Right atrium auricular region (tissue), 2 donors: Measurements from ENCODE around the gene TMED3. TPM values are rescaled to one million over a fixed set of nuclear protein-coding genes. Genes with fewer than 3 reads are reported as not detected.
"Not testable (repeated sequence)": the region's sequence is repeated elsewhere in the genome, so short reads cannot be mapped to it uniquely, and the experiment has no call there.

ENCODE experiments used
- DNase-seq: peaks from one replicate; pipeline ENCODE4 v3.0.0-alpha.2; 2019; ENCODE audit warnings: low spot score
- H3K27ac ChIP-seq, 2 donors: fragments of 200-600 bp; sonication (generic); 1 replicate in 1 of 2; 2 replicates in 1 of 2; pipeline ENCODE4 v1.5.1; 2016 to 2019
- H3K27me3 ChIP-seq, 2 donors: fragments of 200-600 bp; sonication (generic); one replicate each; pipeline versions ENCODE4 v1.5.1 to v1.6.0; 2017 to 2019
- H3K36me3 ChIP-seq: fragments of 200-600 bp; sonication (generic); one replicate; pipeline ENCODE4 v1.5.1; 2016
- H3K4me1 ChIP-seq, 2 donors: fragments of 200-600 bp; sonication (generic); one replicate each; pipeline versions ENCODE4 v1.5.1 to v1.6.0; 2017 to 2019
- H3K4me3 ChIP-seq, 2 donors: fragments of 200-600 bp; sonication (generic); 1 replicate in 1 of 2; 2 replicates in 1 of 2; pipeline ENCODE4 v1.5.1; 2017 to 2019; ENCODE audit warnings: mild to moderate bottlenecking in 1 of 2, moderate library complexity in 1 of 2
- H3K9me3 ChIP-seq, 2 donors: fragments of 200-600 bp; sonication (generic); one replicate each; pipeline ENCODE4 v1.5.1; 2019
- total RNA-seq, 2 donors: library from RNA; depleted of rRNA; stranded (reverse); fragments of >200 nt; gene quantifications; one replicate each; pipeline ENCODE4 v1.1.0, GENCODE V29; 2016
- TF ChIP-seq, protein P1 (sequence below), 2 donors: fragments of 200-600 bp; sonication (generic); IDR thresholded peaks; one replicate each; pipeline ENCODE4 v1.5.1; 2019; ENCODE audit warnings: antibody characterized with exemption in 2 of 2

TMED3 gene
- total RNA-seq, 2 donors from 2014 or later, result 42.7 to 64.0 TPM

DNA sequence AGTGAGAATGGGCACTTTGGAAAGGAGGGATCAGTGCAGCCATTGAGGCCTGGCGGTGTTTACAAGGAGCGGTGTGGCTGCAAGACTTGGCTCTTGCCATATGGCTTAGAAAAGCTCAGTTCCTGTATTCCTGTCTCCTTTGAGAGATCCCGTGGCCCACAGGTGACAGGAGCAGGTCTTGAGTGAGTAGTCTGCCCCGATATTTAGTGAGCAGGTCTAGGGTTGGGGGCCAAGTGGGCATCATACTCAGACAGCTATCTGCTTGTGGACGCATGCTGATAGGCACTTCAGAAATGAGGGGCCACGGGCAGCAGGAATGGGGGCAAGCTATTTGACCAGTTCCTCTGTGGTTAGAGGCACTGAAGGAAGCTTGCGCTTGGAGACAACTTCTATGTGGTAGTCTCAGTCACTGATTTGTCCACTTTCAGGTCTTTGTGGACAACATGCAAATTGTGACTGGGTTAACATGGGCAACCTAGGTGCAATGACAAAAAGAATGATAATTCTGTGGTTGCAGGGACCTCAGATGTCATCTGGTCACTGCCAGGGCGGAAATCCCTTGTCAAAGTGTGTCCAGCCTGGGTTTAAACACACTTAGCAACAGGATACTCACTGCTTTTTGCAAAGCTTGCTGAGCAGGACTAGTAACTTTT is 1.1 kb downstream of the TMED3 start:
- H3K4me3 ChIP-seq, result peak overlapping the region; percentile 69 to 81
- H3K27me3 ChIP-seq, result no peaks in the 10 kb centered on the region
- no peaks in the 10 kb centered on the region for H3K9me3 ChIP-seq
- no peak overlapping the region for H3K27ac ChIP-seq
- DNase-seq, result no peak
- TF ChIP-seq, protein P1, sequence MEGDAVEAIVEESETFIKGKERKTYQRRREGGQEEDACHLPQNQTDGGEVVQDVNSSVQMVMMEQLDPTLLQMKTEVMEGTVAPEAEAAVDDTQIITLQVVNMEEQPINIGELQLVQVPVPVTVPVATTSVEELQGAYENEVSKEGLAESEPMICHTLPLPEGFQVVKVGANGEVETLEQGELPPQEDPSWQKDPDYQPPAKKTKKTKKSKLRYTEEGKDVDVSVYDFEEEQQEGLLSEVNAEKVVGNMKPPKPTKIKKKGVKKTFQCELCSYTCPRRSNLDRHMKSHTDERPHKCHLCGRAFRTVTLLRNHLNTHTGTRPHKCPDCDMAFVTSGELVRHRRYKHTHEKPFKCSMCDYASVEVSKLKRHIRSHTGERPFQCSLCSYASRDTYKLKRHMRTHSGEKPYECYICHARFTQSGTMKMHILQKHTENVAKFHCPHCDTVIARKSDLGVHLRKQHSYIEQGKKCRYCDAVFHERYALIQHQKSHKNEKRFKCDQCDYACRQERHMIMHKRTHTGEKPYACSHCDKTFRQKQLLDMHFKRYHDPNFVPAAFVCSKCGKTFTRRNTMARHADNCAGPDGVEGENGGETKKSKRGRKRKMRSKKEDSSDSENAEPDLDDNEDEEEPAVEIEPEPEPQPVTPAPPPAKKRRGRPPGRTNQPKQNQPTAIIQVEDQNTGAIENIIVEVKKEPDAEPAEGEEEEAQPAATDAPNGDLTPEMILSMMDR (IDR thresholded peaks at IDR 0.05), result no peak
- peaks cover 24% of the 10 kb centered on the region for H3K36me3 ChIP-seq
- H3K4me1 ChIP-seq, result peaks cover 0 to 22% of the 10 kb centered on the region in 2 donors

DNA sequence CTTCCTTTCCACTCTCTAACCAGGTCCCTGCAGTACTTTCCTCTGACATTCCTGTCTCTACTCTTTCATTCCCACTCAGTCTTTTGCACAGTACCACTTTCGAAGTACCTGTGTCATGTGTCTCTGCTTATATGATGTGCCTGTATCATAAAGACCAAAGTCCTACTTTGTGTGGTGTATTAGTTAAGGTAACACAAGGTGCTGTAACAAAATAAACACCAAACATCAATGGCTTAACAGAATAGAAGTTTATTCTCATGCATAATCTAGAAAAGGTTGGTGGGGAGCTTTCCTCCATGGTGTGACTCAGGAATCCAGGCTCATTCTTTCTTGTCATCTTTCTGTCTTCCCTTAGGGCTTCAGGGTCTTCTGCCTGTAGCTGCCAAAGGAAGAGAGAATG is 3.3 kb downstream of the TMED3 start:
- H3K27me3 ChIP-seq, result no peaks in the 10 kb centered on the region
- H3K27ac ChIP-seq, result no peak overlapping the region
- TF ChIP-seq, protein P1 (IDR thresholded peaks at IDR 0.05), result no peak
- no peaks in the 10 kb centered on the region for H3K9me3 ChIP-seq
- no peak overlapping the region for H3K4me3 ChIP-seq
- no peak for DNase-seq
- H3K36me3 ChIP-seq, result peaks cover 34% of the 10 kb centered on the region
- H3K4me1 ChIP-seq, result peaks cover 0 to 22% of the 10 kb centered on the region in 2 donors

DNA sequence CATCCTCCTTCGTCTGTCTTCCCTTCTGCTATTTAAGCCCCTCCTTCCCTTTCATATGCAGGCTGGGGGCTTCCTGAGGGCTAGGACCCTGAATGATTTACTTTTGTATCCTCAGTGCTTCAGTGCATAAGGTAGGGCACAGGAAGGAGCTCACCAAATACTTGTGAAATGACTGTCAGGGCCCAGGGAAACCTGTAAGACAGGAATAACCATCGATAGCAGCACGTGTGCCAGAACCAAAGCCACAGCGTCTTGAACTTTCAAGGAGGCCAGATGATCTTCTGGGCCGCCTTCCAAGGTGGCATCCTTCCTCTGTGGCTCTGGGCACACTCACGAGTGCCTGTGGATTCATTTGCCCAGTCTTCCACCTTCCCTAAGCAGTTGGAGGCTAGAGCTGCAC is 3.9 kb downstream of the TMED3 start:
- H3K4me1 ChIP-seq, result peaks cover 0 to 22% of the 10 kb centered on the region in 2 donors
- TF ChIP-seq, protein P1 (IDR thresholded peaks at IDR 0.05), result no peak
- no peaks in the 10 kb centered on the region for H3K9me3 ChIP-seq
- H3K36me3 ChIP-seq, result peaks cover 34% of the 10 kb centered on the region
- no peaks in the 10 kb centered on the region for H3K27me3 ChIP-seq
- no peak overlapping the region for H3K27ac ChIP-seq
- DNase-seq, result no peak
- H3K4me3 ChIP-seq, result no peak overlapping the region

DNA sequence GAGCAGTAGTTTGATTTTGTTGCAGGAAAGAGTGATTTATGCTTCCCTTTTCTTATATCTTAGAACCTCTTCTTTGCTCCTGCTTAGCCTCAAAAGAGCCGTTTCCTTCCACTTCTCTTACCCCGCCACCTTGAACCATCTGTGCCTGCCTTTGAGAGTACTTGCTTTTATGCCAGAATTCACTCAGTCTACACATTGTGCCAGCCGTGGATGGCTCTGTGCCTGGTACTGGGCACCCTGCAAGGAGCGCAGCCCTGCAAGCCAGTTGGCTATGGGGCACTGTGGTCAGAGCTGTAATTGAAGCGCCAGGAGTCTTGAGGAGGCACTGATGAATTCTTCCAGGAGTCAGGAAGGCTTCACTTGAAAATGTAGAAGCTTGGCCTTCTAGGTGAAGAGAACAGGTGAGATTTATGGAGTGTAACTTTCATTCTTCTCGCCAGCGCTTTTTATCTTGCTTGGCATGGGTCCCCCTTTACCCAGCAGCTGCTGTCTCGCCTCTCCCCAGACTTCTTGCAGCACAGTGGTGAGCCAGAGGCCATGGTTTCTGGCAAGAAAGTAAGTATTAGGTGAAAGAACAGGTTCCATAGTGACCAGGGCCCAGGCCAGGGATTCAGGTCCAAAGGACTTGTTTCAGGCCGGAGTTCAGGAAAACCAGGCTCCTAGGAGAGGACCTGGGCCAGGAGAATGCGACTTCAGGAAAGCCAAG is 4.9 kb downstream of the TMED3 start:
- no peak overlapping the region for H3K4me3 ChIP-seq
- peaks cover 0 to 17% of the 10 kb centered on the region in 2 donors for H3K4me1 ChIP-seq
- H3K27ac ChIP-seq, result no peak overlapping the region
- DNase-seq, result no peak
- no peaks in the 10 kb centered on the region for H3K27me3 ChIP-seq
- TF ChIP-seq, protein P1 (IDR thresholded peaks at IDR 0.05), result no peak
- peaks cover 34% of the 10 kb centered on the region for H3K36me3 ChIP-seq
- no peaks in the 10 kb centered on the region for H3K9me3 ChIP-seq

DNA sequence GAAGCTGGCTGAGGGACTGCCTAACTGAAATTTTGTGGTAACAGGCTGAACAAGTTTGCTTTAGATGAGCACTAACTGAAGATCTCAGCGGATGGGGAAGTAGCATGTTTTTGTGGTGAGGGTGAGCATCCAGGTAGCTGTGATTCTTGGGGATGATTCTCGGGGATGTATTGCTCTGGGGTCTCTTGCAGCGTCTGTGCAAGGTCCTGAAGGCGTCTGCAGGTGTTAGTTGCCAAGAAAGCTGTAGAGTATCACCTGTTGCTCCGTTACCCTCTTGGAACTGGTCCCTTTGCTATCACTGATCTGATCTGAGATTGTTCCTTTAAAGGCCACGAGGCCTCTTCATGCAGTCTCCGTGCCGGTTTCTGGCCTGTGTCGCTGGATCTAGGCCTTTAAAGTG is 6.0 kb downstream of the TMED3 start:
- H3K4me3 ChIP-seq, result no peak overlapping the region
- H3K27ac ChIP-seq, result no peak overlapping the region
- H3K36me3 ChIP-seq, result peaks cover 34% of the 10 kb centered on the region
- H3K27me3 ChIP-seq, result no peaks in the 10 kb centered on the region
- H3K9me3 ChIP-seq, result no peaks in the 10 kb centered on the region
- H3K4me1 ChIP-seq, result peaks cover 0 to 10% of the 10 kb centered on the region in 2 donors
- TF ChIP-seq, protein P1 (IDR thresholded peaks at IDR 0.05), result no peak
- no peak for DNase-seq

DNA sequence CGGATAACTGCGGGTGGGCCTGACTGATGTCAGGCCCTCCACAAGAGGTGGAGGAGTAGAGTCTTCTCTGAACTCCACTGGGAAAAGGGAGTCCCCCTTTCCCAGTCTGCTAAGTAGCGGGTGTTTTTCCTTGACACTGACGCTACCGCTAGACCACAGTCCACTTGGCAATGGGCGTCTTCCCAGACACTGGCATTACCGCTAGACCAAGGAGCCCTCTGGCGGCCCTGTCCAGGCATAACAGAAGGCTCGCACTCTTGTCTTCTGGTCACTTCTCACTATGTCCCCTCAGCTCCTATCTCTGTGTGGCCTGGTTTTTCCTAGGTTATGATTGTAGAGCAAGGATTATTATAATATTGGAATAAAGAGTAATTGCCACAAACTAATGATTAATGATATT is 9.1 kb downstream of the TMED3 start:
- not testable (repeated sequence) for H3K4me1 ChIP-seq, DNase-seq, H3K4me3 ChIP-seq, H3K27ac ChIP-seq, H3K9me3 ChIP-seq, H3K27me3 ChIP-seq
- H3K36me3 ChIP-seq, result peaks cover 21% of the 10 kb centered on the region
